OCI-LY3 (cell line): ENCODE data around the gene SLC16A6.
"Not testable (repeated sequence)": the region's sequence is repeated elsewhere in the genome, so short reads cannot be mapped to it uniquely, and the experiment has no call there.

ENCODE experiments used
- EZH2phosphoT487 ChIP-seq: fragments of 200-600 bp; shearing (Covaris generic); IDR thresholded peaks from 2 replicates; pipeline ENCODE4 v1.6.1; 2018; ENCODE audit warnings: antibody characterized with exemption, mixed run types, low read depth
- TF ChIP-seq, protein P1 (sequence below): fragments of 200-600, 300-600 bp; sonication (generic); IDR thresholded peaks from 2 replicates; pipeline ENCODE4 v1.5.1; 2014; ENCODE audit warnings: antibody characterized with exemption, low read length, low read depth

DNA sequence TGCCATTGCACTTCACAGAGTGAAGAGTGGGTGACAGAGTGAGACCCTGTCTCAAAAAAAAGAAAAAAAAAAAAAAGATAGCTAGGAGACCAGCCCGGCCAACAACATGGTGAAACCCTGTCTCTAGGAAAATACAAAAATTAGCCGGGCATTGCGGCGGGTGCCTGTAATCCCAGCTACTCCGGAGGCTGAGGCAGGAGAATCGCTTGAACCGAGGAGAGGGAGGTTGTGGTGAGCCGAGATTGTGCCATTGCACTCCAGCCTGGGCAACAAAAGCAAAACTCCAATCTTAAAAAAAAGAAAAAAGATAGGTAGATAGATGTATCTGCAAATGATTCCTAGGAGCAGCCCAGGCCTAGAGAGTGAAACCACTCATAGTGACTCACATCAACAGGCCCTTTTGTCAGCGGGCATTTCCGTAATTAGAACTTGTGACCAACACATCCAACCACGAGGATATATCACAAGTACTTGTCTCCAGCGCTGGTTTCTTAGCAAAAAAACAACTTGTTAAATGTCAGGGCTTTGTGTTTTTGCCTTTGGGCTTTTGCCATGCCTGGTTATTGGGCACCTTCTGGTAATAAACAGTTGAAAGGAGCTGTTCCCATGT is 56.1 kb downstream of the SLC16A6 start:
- not testable (repeated sequence) for TF ChIP-seq EZH2phosphoT487
- TF ChIP-seq, protein P1, sequence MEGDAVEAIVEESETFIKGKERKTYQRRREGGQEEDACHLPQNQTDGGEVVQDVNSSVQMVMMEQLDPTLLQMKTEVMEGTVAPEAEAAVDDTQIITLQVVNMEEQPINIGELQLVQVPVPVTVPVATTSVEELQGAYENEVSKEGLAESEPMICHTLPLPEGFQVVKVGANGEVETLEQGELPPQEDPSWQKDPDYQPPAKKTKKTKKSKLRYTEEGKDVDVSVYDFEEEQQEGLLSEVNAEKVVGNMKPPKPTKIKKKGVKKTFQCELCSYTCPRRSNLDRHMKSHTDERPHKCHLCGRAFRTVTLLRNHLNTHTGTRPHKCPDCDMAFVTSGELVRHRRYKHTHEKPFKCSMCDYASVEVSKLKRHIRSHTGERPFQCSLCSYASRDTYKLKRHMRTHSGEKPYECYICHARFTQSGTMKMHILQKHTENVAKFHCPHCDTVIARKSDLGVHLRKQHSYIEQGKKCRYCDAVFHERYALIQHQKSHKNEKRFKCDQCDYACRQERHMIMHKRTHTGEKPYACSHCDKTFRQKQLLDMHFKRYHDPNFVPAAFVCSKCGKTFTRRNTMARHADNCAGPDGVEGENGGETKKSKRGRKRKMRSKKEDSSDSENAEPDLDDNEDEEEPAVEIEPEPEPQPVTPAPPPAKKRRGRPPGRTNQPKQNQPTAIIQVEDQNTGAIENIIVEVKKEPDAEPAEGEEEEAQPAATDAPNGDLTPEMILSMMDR: not testable (repeated sequence)
